Measurements from ENCODE around the gene CD2.

GRCh38 chr1:116762781-116763115 lies 8.5 kb downstream of the CD2 start:
- TF ChIP-seq CTCF (IDR thresholded peaks at IDR 0.05; ENCODE audit: control extremely low read depth in 1 of 3, insufficient read depth in 1 of 3, low read depth in 1 of 3, low read length in 3 of 3), result no peak
- no peak for TF ChIP-seq SP2 (IDR thresholded peaks at IDR 0.05; ENCODE audit: low read length)
- no peak for TF ChIP-seq FOSL1 (IDR thresholded peaks at IDR 0.05; ENCODE audit: insufficient read depth, low read depth, low read length)
- TF ChIP-seq POLR2AphosphoS5 (IDR thresholded peaks at IDR 0.05; ENCODE audit: low read depth, low read length), result no peak

All from H1 (cell line).